ENCODE data around the gene CDH13. TPM values are rescaled to one million over a fixed set of nuclear protein-coding genes. Genes with fewer than 3 reads are reported as not detected.

CDH13 gene
- total RNA-seq, 4 donors from 2014 or later = 5.8 to 36.7 (median 20.4) TPM

DNA sequence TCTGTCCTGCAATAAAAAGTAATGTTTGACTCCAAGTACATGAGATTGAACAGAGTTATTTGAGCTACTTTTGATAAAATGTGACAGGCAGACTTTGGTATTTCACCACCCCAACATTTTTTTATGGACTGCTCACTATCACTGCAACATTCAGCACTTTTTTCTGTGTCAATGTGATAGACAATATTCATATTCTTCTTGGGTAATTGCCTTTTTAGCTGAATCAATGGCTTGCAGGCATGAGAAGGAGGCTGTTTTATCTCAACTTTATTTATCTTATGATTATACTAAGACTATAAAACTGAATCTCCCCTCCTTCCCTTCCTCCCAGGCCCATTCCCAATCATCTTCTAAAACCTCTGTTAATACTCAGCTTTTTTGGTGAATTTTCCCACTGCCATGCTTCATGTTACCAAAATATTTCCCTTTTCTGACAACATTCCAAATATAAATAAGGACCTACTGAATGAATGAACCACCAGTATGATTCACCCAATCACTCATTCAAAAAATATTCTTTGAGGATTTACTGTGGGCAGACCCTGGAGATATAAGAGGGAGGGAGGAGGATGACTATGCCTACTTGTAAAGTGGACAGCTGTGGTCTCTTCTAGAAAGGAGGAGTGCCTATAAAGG, 67.6 kb downstream of the CDH13 start:
- no peaks in the 10 kb centered on the region for H3K27me3 ChIP-seq
- no peaks in the 10 kb centered on the region for H3K36me3 ChIP-seq
- ATAC-seq = no peak
- intact Hi-C loops (cut with DNase I; ENCODE audit: low total_unique reads) = no loop called here
- peaks cover 14% of the 10 kb centered on the region in 2 donors for H3K4me1 ChIP-seq
- no peak overlapping the region for H3K4me3 ChIP-seq
- no peak for DNase-seq
- TF ChIP-seq, protein P1, sequence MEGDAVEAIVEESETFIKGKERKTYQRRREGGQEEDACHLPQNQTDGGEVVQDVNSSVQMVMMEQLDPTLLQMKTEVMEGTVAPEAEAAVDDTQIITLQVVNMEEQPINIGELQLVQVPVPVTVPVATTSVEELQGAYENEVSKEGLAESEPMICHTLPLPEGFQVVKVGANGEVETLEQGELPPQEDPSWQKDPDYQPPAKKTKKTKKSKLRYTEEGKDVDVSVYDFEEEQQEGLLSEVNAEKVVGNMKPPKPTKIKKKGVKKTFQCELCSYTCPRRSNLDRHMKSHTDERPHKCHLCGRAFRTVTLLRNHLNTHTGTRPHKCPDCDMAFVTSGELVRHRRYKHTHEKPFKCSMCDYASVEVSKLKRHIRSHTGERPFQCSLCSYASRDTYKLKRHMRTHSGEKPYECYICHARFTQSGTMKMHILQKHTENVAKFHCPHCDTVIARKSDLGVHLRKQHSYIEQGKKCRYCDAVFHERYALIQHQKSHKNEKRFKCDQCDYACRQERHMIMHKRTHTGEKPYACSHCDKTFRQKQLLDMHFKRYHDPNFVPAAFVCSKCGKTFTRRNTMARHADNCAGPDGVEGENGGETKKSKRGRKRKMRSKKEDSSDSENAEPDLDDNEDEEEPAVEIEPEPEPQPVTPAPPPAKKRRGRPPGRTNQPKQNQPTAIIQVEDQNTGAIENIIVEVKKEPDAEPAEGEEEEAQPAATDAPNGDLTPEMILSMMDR (IDR thresholded peaks at IDR 0.05 in 4 of 5, conservative IDR thresholded peaks at IDR 0.05 in 1 of 5) = no peak
- no peak for TF ChIP-seq POLR2A (IDR thresholded peaks at IDR 0.05)
- no peaks in the 10 kb centered on the region for H3K9me3 ChIP-seq
- in situ Hi-C loops (cut with MboI; ENCODE audit: low sequenced_read_pairs in 4 of 4) = no loop called here
- no peak overlapping the region for H3K27ac ChIP-seq

DNA sequence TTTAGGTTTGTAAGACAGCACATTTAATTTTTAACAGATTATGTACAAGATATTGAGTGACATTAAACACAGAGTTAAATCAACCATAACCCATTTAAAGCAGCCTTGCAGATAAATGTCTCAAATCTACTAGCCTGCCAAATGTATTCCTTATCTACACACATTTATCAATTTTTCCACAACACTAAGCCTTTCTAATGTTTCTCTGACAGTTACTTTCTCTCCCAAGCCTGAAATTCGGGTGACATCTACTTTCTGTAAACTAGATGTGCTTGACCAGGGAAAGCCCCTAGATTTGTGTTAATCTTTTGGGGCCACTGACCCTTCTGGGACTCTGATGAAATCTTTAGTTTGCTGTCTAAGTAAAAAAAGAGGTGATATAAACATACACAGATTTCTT, 69.0 kb downstream of the CDH13 start:
- DNase-seq (no peak), ATAC-seq (no peak)
- Histone ChIP-seq H3K27ac (no peak overlapping the region), H3K9me3 (no peaks in the 10 kb centered on the region), H3K4me3 (no peak overlapping the region), H3K36me3 (no peaks in the 10 kb centered on the region), H3K27me3 (no peaks in the 10 kb centered on the region), H3K4me1 (peaks cover 27 to 29% of the 10 kb centered on the region in 2 donors)
- TF ChIP-seq, protein P1 (IDR thresholded peaks at IDR 0.05 in 4 of 5, conservative IDR thresholded peaks at IDR 0.05 in 1 of 5) = no peak
- TF ChIP-seq POLR2A (IDR thresholded peaks at IDR 0.05) = no peak
- in situ Hi-C loops (cut with MboI; ENCODE audit: low sequenced_read_pairs in 4 of 4) = no loop called here
- intact Hi-C loops (cut with DNase I; ENCODE audit: low total_unique reads) = loop anchor here (5.0 kb wide), 1 partner anchor 34 kb away; no protein-coding TSS in a partner anchor

DNA sequence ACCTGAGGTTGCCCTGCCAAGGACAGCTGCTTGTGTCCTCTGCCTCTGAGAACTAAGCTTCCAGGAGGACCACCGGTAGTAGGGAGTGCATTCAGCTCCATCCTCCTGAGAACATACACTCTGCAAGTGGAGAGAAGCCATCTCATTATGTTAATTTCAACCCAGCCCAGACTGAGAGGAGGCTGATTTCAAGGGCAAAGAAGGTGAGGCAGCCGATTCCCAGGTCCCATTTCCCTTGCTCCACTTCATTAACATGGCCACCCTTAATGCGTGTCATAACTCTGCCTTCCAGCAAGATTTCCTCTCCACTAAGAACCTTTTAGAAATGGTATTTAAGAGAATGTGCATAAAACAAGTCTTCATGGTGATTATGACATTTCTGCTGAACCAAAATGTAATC, 72.5 kb downstream of the CDH13 start:
- intact Hi-C loops (cut with DNase I; ENCODE audit: low total_unique reads) (loop anchor here (5.0 kb wide), 1 partner anchor 37 kb away; no protein-coding TSS in a partner anchor), in situ Hi-C loops (cut with MboI; ENCODE audit: low sequenced_read_pairs in 4 of 4) (no loop called here)
- H3K4me3 ChIP-seq = no peak overlapping the region
- TF ChIP-seq, protein P1 (IDR thresholded peaks at IDR 0.05 in 4 of 5, conservative IDR thresholded peaks at IDR 0.05 in 1 of 5) = no peak
- no peak for TF ChIP-seq POLR2A (IDR thresholded peaks at IDR 0.05)
- H3K36me3 ChIP-seq = no peaks in the 10 kb centered on the region
- H3K27me3 ChIP-seq = no peaks in the 10 kb centered on the region
- H3K27ac ChIP-seq = peak overlapping the region; percentile 51 to 76 (median 69)
- ATAC-seq (peak; percentile 23 to 39), DNase-seq (no peak)
- H3K4me1 ChIP-seq = peaks cover 43 to 51% of the 10 kb centered on the region in 2 donors
- H3K9me3 ChIP-seq = no peaks in the 10 kb centered on the region

DNA sequence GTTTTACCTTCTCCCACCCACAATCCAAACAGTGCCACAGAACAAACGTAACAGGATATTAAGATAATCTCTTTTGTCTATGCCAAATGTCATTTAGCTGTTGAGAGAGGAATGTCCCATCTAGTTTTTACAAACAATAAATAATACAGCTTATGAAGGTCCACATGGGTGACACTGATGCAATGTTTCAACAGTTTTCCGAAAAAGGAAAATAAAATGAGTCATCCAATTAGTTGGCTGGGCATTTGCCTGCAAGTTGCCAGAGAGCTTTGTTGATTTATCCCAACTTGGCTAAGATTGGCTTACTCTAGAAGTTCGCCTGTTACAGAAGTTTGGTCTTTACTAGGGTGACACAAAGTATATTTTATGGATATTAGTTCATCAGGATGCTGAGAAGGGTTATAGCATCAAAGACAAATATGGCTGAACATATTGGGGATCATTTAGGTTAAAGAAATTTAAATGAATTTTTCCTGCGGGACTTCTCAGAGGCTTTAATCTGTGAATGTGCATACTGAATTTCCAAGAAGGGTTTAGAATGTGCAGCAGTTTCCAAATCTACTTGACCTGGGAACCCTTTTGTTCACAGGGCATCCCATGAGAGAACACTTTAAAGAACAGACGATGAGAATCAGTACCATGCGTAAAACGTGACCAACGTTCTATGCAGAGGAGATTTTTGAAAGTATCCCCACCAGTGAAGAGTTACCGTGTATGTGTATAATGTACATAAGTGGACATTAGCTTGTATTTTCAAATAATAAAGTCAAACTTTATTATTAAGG, 73.1 kb downstream of the CDH13 start:
- intact Hi-C loops (cut with DNase I; ENCODE audit: low total_unique reads) (loop anchor here (1.0 to 5.0 kb wide), 2 partner anchors 15 to 38 kb away; no protein-coding TSS in a partner anchor), in situ Hi-C loops (cut with MboI; ENCODE audit: low sequenced_read_pairs in 4 of 4) (no loop called here)
- Histone ChIP-seq H3K27ac (peak overlapping the region; percentile 51 to 76 (median 69)), H3K4me3 (peak overlapping the region in 1 of 4 donors; percentile 2), H3K36me3 (no peaks in the 10 kb centered on the region), H3K27me3 (no peaks in the 10 kb centered on the region), H3K9me3 (no peaks in the 10 kb centered on the region), H3K4me1 (peaks cover 43 to 51% of the 10 kb centered on the region in 2 donors)
- ATAC-seq (peak; percentile 87 to 93), DNase-seq (peak in 1 of 2 donors; percentile 14)
- TF ChIP-seq, protein P1 (IDR thresholded peaks at IDR 0.05 in 4 of 5, conservative IDR thresholded peaks at IDR 0.05 in 1 of 5) = no peak
- TF ChIP-seq POLR2A (IDR thresholded peaks at IDR 0.05) = no peak
